GM10248 (cell line): ENCODE results near the gene BCAS4.

Experiments used
- CTCF ChIA-PET: fragments of 300-600 bp; sonication (Branson Sonifier 250); formaldehyde crosslinking; extraction: SDS; loops from one replicate; lab custom pipeline; 2021; ENCODE audit warnings: antibody characterized with exemption; lab: Yijun Ruan, JAX
- POLR2A ChIA-PET: fragments of 350-650 bp; sonication (Branson Sonifier 250); formaldehyde crosslinking; extraction: SDS; loops from one replicate; lab custom pipeline; 2020; ENCODE audit warnings: antibody characterized with exemption; lab: Yijun Ruan, JAX
- DNase-seq: peaks from one replicate; pipeline ENCODE4 v3.0.0; 2012; ENCODE audit errors: extremely low spot score
- TF ChIP-seq, protein P1 (sequence below): IDR thresholded peaks from 2 replicates; pipeline ENCODE4 v1.5.1; 2012; ENCODE audit warnings: mild to moderate bottlenecking, low read depth; ENCODE audit errors: extremely low read depth, missing control alignments, control extremely low read depth

BCAS4 gene

DNA sequence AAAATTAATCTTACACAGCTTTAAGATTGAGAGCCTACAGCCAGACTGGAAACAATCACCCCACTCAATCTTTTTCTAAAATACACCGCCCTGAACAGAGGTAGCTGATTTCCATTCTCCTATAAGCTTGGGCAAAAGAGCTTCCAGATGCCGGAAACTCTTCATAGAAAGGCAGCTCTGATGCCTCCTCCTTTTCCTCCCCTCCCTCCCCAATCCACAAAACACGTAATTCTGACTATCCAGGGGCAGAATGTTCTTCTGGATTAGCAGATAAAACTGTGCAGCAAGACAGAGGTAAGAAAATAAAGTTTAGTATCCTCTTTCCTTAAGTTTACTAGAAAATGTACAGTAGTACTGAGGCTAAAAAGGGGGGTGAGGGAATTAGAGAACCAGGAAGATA is 120.6 kb downstream of the BCAS4 start:
- CTCF ChIA-PET: interaction anchor here (0.8 to 11.1 kb wide), 4 partner anchors 12 to 125 kb away, joined by 3 to 191 read pairs (median 12); partner anchors contain the start of genes ADNP and BCAS4

GRCh38 chr20:50916257-50916656 is 121.4 kb downstream of the BCAS4 start:
- DNase-seq: no peak
- ChIA-PET CTCF (interaction anchor here (1.2 to 11.1 kb wide), 4 partner anchors 11 to 125 kb away, joined by 3 to 191 read pairs (median 13); partner anchors contain the start of genes ADNP and BCAS4), POLR2A (interaction anchor here (1.2 kb wide), 1 partner anchor 15 kb away, joined by 5 read pairs; the partner anchor contains the start of gene ADNP)
- TF ChIP-seq, protein P1, sequence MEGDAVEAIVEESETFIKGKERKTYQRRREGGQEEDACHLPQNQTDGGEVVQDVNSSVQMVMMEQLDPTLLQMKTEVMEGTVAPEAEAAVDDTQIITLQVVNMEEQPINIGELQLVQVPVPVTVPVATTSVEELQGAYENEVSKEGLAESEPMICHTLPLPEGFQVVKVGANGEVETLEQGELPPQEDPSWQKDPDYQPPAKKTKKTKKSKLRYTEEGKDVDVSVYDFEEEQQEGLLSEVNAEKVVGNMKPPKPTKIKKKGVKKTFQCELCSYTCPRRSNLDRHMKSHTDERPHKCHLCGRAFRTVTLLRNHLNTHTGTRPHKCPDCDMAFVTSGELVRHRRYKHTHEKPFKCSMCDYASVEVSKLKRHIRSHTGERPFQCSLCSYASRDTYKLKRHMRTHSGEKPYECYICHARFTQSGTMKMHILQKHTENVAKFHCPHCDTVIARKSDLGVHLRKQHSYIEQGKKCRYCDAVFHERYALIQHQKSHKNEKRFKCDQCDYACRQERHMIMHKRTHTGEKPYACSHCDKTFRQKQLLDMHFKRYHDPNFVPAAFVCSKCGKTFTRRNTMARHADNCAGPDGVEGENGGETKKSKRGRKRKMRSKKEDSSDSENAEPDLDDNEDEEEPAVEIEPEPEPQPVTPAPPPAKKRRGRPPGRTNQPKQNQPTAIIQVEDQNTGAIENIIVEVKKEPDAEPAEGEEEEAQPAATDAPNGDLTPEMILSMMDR: no peak

More for the DNA sequence above, 120.6 kb downstream of the BCAS4 start:
- POLR2A ChIA-PET: no interaction called here
- TF ChIP-seq, protein P1: no peak
- no peak for DNase-seq

- DNase-seq: no peak
- POLR2A ChIA-PET: interaction anchor here (1.2 kb wide), 1 partner anchor 15 kb away, joined by 5 read pairs; the partner anchor contains the start of gene ADNP
- TF ChIP-seq, protein P1: no peak
- CTCF ChIA-PET: interaction anchor here (1.2 to 11.1 kb wide), 4 partner anchors 10 to 126 kb away, joined by 3 to 191 read pairs (median 13); partner anchors contain the start of genes ADNP and BCAS4
Observed at GRCh38 chr20:50916934-50917333, 122.1 kb downstream of the BCAS4 start.

- TF ChIP-seq, protein P1: no peak
- ChIA-PET POLR2A (no interaction called here), CTCF (interaction anchor here (1.1 to 4.1 kb wide), 3 partner anchors 12 to 128 kb away, joined by 4 to 65 read pairs (median 19); partner anchors contain the start of genes ADNP and BCAS4)
- no peak for DNase-seq
Observed at GRCh38 chr20:50918403-50918802, 123.5 kb downstream of the BCAS4 start.

DNA sequence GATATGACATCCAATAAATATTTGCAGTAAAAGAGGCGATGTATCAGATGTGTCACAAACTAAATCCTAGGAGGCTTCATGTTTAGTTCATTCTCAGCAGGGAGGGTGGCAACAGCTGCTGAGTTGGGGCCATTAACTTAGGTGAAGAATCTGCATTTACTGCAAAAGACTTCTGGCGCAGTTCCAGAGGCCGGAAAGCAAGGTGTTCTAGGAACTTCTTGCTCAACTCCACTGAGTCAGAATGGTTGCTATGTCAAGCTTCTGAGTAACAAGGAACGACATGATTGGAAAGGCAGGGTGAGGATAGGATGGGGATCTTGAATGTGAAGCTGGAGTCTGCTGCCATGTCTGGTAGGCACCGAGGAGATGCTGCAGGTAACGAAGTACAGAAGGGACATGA is 124.7 kb downstream of the BCAS4 start:
- ChIA-PET CTCF (interaction anchor here (1.1 to 4.1 kb wide), 5 partner anchors 10 to 125 kb away, joined by 3 to 65 read pairs (median 5); partner anchors contain the start of genes ADNP and BCAS4), POLR2A (interaction anchor here (2.2 kb wide), 1 partner anchor 10 kb away, joined by 11 read pairs; no protein-coding TSS in a partner anchor)
- DNase-seq: no peak
- TF ChIP-seq, protein P1: no peak

GRCh38 chr20:50920997-50921396 is 126.1 kb downstream of the BCAS4 start:
- TF ChIP-seq, protein P1: no peak
- no peak for DNase-seq
- POLR2A ChIA-PET: interaction anchor here (0.5 to 2.2 kb wide), 6 partner anchors 8 to 140 kb away, joined by 3 to 11 read pairs (median 4); partner anchors contain the start of gene ADNP
- CTCF ChIA-PET: interaction anchor here (1.1 to 4.1 kb wide), 6 partner anchors 9 to 126 kb away, joined by 3 to 65 read pairs (median 4); partner anchors contain the start of genes ADNP, BCAS4, DPM1 and MOCS3
